ENCODE results near the gene CWF19L2.

GRCh38 chr11:107354780-107355179, 102.8 kb downstream of the CWF19L2 start:
- TF ChIP-seq TAF1 (IDR thresholded peaks at IDR 0.05; ENCODE audit: borderline replicate concordance, insufficient read depth, low read length) (no peak), POLR2AphosphoS5 (IDR thresholded peaks at IDR 0.05; ENCODE audit: low read depth, low read length) (no peak), REST (IDR thresholded peaks at IDR 0.05; ENCODE audit: insufficient read depth in 1 of 2, low read depth in 2 of 2, low read length in 2 of 2) (no peak)

All from PFSK-1 (cell line).